H1 (cell line): Measurements from ENCODE around the gene SGCE. TPM values are rescaled to one million over a fixed set of nuclear protein-coding genes. Genes with fewer than 3 reads are reported as not detected.
"Not testable (repeated sequence)": the region's sequence is repeated elsewhere in the genome, so short reads cannot be mapped to it uniquely, and the experiment has no call there.

Source experiments
- CTCF ChIA-PET: fragments of 300-600 bp; sonication (Branson Sonifier 250); formaldehyde crosslinking; loops from one replicate; lab custom pipeline; 2021; ENCODE audit not compliant: partially characterized antibody; lab: Charles Lee
- POLR2A ChIA-PET: fragments of 300-600 bp; sonication (Branson Sonifier 250); formaldehyde crosslinking; loops from one replicate; lab custom pipeline; 2021; ENCODE audit warnings: inconsistent platforms; ENCODE audit not compliant: partially characterized antibody; lab: Charles Lee
- DNase-seq, 2 experiments: peaks; one replicate each; pipeline versions ENCODE4 v3.0.0 to v3.0.0-alpha.2; 2010 to 2022; ENCODE audit warnings: low spot score in 2 of 2, low read depth in 1 of 2, mixed read lengths in 1 of 2
- FAIRE-seq: peaks from 2 replicates; lab custom pipeline; 2011; peaks lifted over from hg19 to GRCh38; lab: Jason Lieb, UNC
- H2AFZ ChIP-seq: 2 replicates; pipeline ENCODE4 v1.8.1; 2012; ENCODE audit warnings: low read length, inconsistent platforms
- H2AK5ac ChIP-seq: 2 replicates; pipeline ENCODE4 v1.6.1; 2013; ENCODE audit warnings: low read depth, low read length
- H2BK120ac ChIP-seq: replicated peaks from 2 replicates; pipeline ENCODE3; 2013; ENCODE audit warnings: low read depth, low read length, inconsistent platforms
- H2BK12ac ChIP-seq: 2 replicates; pipeline ENCODE4 v1.6.1; 2013; ENCODE audit warnings: low read depth, low read length
- H2BK15ac ChIP-seq: 2 replicates; pipeline ENCODE4 v1.6.1; 2013; ENCODE audit warnings: low read length
- H2BK20ac ChIP-seq: 2 replicates; pipeline ENCODE4 v1.6.1; 2013; ENCODE audit warnings: low read length
- H2BK5ac ChIP-seq: 2 replicates; pipeline ENCODE4 v1.6.1; 2013; ENCODE audit warnings: low read depth, low read length
- H3K14ac ChIP-seq: 2 replicates; pipeline ENCODE4 v1.6.1; 2013; ENCODE audit warnings: inconsistent platforms; ENCODE audit not compliant: insufficient read length
- H3K18ac ChIP-seq: 2 replicates; pipeline ENCODE4 v1.6.1; 2013; ENCODE audit warnings: low read length; ENCODE audit errors: extremely low read depth
- H3K23ac ChIP-seq: 2 replicates; pipeline ENCODE4 v1.6.1; 2013; ENCODE audit warnings: inconsistent platforms; ENCODE audit not compliant: insufficient read length
- H3K23me2 ChIP-seq: 2 replicates; pipeline ENCODE4 v1.6.1; 2013; ENCODE audit warnings: low read depth, low read length
- H3K27ac ChIP-seq: 2 replicates; pipeline ENCODE4 v1.6.1; 2011; ENCODE audit warnings: low read depth, low read length, inconsistent platforms
- H3K27me3 ChIP-seq, 4 experiments: replicated peaks in 1 of 4; 1 replicate in 1 of 4; 2 replicates in 3 of 4; pipeline versions ENCODE4 v1.6.1 to v1.8.1; 2011 to 2013; ENCODE audit warnings: low read length in 3 of 4, mild to moderate bottlenecking in 3 of 4, inconsistent platforms in 2 of 4, mixed read lengths in 2 of 4, moderate library complexity in 1 of 4; ENCODE audit not compliant: control insufficient read depth in 3 of 4, insufficient read depth in 3 of 4; ENCODE audit errors: extremely low read depth in 1 of 4
- H3K36me3 ChIP-seq, 4 experiments: 2 replicates each; pipeline versions ENCODE4 v1.6.1 to v1.8.1; 2011 to 2013; ENCODE audit warnings: mild to moderate bottlenecking in 4 of 4, low read length in 3 of 4, moderate library complexity in 2 of 4, control low read depth in 1 of 4, inconsistent platforms in 1 of 4; ENCODE audit not compliant: insufficient read depth in 4 of 4, control insufficient read depth in 2 of 4
- H3K4ac ChIP-seq: replicated peaks from 2 replicates; pipeline ENCODE3; 2013; ENCODE audit warnings: low read length, low read depth, mixed read lengths, inconsistent platforms; ENCODE audit not compliant: insufficient read length
- H3K4me1 ChIP-seq, 4 experiments: replicated peaks in 1 of 4; 1 replicate in 1 of 4; 2 replicates in 3 of 4; pipeline versions ENCODE4 v1.6.1 to v1.8.1; 2011 to 2013; ENCODE audit warnings: low read length in 3 of 4, inconsistent platforms in 2 of 4, mixed read lengths in 1 of 4; ENCODE audit not compliant: insufficient read depth in 4 of 4, control insufficient read depth in 3 of 4
- H3K4me2 ChIP-seq, 2 experiments: 2 replicates each; pipeline versions ENCODE4 v1.6.1 to v1.8.1; 2011 to 2013; ENCODE audit warnings: low read depth in 2 of 2, low read length in 2 of 2, control low read depth in 1 of 2, inconsistent platforms in 1 of 2, mild to moderate bottlenecking in 1 of 2; ENCODE audit not compliant: insufficient read depth in 1 of 2
- H3K4me3 ChIP-seq, 4 experiments: fragments of 200-600, 300-600 bp in 1 of 4; sonication (generic), shearing (Covaris generic), sonication (Bioruptor Twin) in 1 of 4; 2 replicates each; pipeline versions ENCODE4 v1.5.1 to v1.8.1; 2011 to 2016; ENCODE audit warnings: low read length in 4 of 4, low read depth in 3 of 4, control low read depth in 2 of 4, inconsistent platforms in 2 of 4, mild to moderate bottlenecking in 2 of 4, mixed read lengths in 1 of 4, moderate library complexity in 1 of 4; ENCODE audit not compliant: insufficient read depth in 2 of 4; ENCODE audit errors: extremely low read depth in 1 of 4
- H3K56ac ChIP-seq: replicated peaks from 2 replicates; pipeline ENCODE3; 2013; ENCODE audit warnings: low read depth, mild to moderate bottlenecking, mixed read lengths, low read length, inconsistent platforms; ENCODE audit not compliant: insufficient read length
- H3K79me1 ChIP-seq: 2 replicates; pipeline ENCODE4 v1.6.1; 2013; ENCODE audit warnings: low read depth, low read length, control low read depth
- H3K79me2 ChIP-seq, 2 experiments: 2 replicates each; pipeline versions ENCODE4 v1.6.1 to v1.8.1; 2012 to 2013; ENCODE audit warnings: low read length in 2 of 2, mild to moderate bottlenecking in 2 of 2, inconsistent platforms in 1 of 2; ENCODE audit not compliant: insufficient read depth in 2 of 2, control insufficient read depth in 1 of 2
- H3K9ac ChIP-seq, 4 experiments: replicated peaks in 1 of 4; 1 replicate in 1 of 4; 2 replicates in 3 of 4; pipeline versions ENCODE4 v1.6.1 to v1.8.1; 2011 to 2013; ENCODE audit warnings: low read depth in 3 of 4, low read length in 3 of 4, control low read depth in 2 of 4, mild to moderate bottlenecking in 2 of 4, moderate library complexity in 2 of 4, inconsistent platforms in 1 of 4; ENCODE audit errors: extremely low read depth in 1 of 4
- H3K9me3 ChIP-seq, 2 experiments: 2 replicates each; pipeline versions ENCODE4 v1.6.1 to v1.8.1; 2012 to 2013; ENCODE audit warnings: mild to moderate bottlenecking in 2 of 2, moderate library complexity in 2 of 2, control low read depth in 1 of 2, inconsistent platforms in 1 of 2, low read depth in 1 of 2, low read length in 1 of 2, mixed read lengths in 1 of 2; ENCODE audit not compliant: insufficient read depth in 2 of 2
- H4K20me1 ChIP-seq, 2 experiments: replicated peaks in 1 of 2; 2 replicates each; pipeline versions ENCODE3 to v1.8.1; 2011 to 2013; ENCODE audit warnings: inconsistent platforms in 2 of 2, low read length in 2 of 2, mild to moderate bottlenecking in 1 of 2; ENCODE audit not compliant: insufficient read depth in 2 of 2, control insufficient read depth in 1 of 2
- H4K5ac ChIP-seq: 2 replicates; pipeline ENCODE4 v1.6.1; 2013; ENCODE audit warnings: low read length, low read depth, mixed read lengths, inconsistent platforms; ENCODE audit not compliant: insufficient read length
- H4K8ac ChIP-seq: 2 replicates; pipeline ENCODE4 v1.8.0; 2013; ENCODE audit warnings: mild to moderate bottlenecking, moderate library complexity, low read length, inconsistent platforms; ENCODE audit not compliant: insufficient read depth; ENCODE audit errors: extremely low read depth
- H4K91ac ChIP-seq: replicated peaks from 2 replicates; pipeline ENCODE3; 2013; ENCODE audit warnings: low read length, mixed read lengths, inconsistent platforms; ENCODE audit not compliant: insufficient read length
- RBBP5 ChIP-seq: IDR thresholded peaks from 2 replicates; pipeline ENCODE4 v1.7.1; 2012; ENCODE audit warnings: low read depth, mild to moderate bottlenecking, inconsistent platforms, low read length, moderate library complexity, borderline replicate concordance
- WGBS, 2 experiments: shearing (Covaris generic) in 1 of 2; methylation state at CpG; one replicate each; pipeline versions ENCODE4 v1.1.6 to v1.1.7; 2013 to 2015; ENCODE audit warnings: low lambda C conversion rate in 2 of 2, mixed read lengths in 2 of 2, inconsistent platforms in 1 of 2, low coverage in 1 of 2, missing lambda C conversion rate in 1 of 2; ENCODE audit not compliant: insufficient replicate concordance in 2 of 2, insufficient coverage in 1 of 2, insufficient read length in 1 of 2; ENCODE audit errors: extremely low coverage in 1 of 2, missing lambda C conversion rate in 1 of 2; 5-methylcytosine and 5-hydroxymethylcytosine counted together
- polyA plus RNA-seq, 7 experiments: library from polyadenylated mRNA; depleted of rRNA in 3 of 7; stranded (reverse) in 5 of 7; unstranded in 2 of 7; fragments of >200 nt in 5 of 7; fragments of 200-250 nt in 2 of 7; gene quantifications; 1 replicate in 5 of 7; 2 replicates in 1 of 7; 4 replicates in 1 of 7; pipeline versions ENCODE4 v1.2.1 to v1.2.3, GENCODE V29; 2011 to 2013; ENCODE audit warnings: missing spikeins in 2 of 7, mixed read lengths in 2 of 7
- total RNA-seq: library from RNA; stranded (reverse); fragmentation: NEBNext Ultra II Directional; extraction: Animal tissue kit (Norgen Biotek cat#: 25700); gene quantifications from 2 replicates; pipeline ENCODE4 v1.2.1, GENCODE V29; 2021

SGCE gene
- total and polyA plus RNA-seq, 2 of the 8 experiments (the other 6 are each of a cell fraction or from before 2014, with no cell fraction given) = 12.8 to 25.0 TPM

- TF ChIP-seq RBBP5 = peak; percentile 17; the same call in 1 of the 2 replicates
These were observed at the start of gene SGCE (continued) for GRCh38 chr7:94655848-94656657.

- H3K23me2 ChIP-seq, H3K27me3 ChIP-seq, H3K79me1 ChIP-seq, H3K27ac ChIP-seq, H2AFZ ChIP-seq, H4K8ac ChIP-seq, H3K14ac ChIP-seq, H3K9me3 ChIP-seq, DNase-seq, H3K23ac ChIP-seq, H4K5ac ChIP-seq, H3K4ac ChIP-seq, H3K56ac ChIP-seq, H3K4me1 ChIP-seq, H3K79me2 ChIP-seq, H4K91ac ChIP-seq, H2BK15ac ChIP-seq, H2BK120ac ChIP-seq, H2BK5ac ChIP-seq, H3K4me2 ChIP-seq, H3K4me3 ChIP-seq, H3K18ac ChIP-seq, H4K20me1 ChIP-seq, FAIRE-seq, H2AK5ac ChIP-seq, H2BK12ac ChIP-seq, H3K36me3 ChIP-seq, H2BK20ac ChIP-seq, POLR2A ChIA-PET, H3K9ac ChIP-seq: not testable (repeated sequence)
- CTCF ChIA-PET = interaction anchor here (0.6 to 1.6 kb wide), 2 partner anchors 242 to 254 kb away, joined by 3 to 5 read pairs; no protein-coding TSS in a partner anchor
- WGBS, 2 experiments = 91% methylated on average over 28 of the region's 39 CpGs; no CpG with 5 or more reads in 1 of the 2 experiments
These were observed 49.5 kb upstream of the SGCE start for GRCh38 chr7:94705155-94706021.
